ENCODE measurements around the gene CLIC5. TPM values are rescaled to one million over a fixed set of nuclear protein-coding genes. Genes with fewer than 3 reads are reported as not detected.

Gene CLIC5
- polyA plus RNA-seq, 1 donor from 2014 or later: 0.22 TPM

DNA sequence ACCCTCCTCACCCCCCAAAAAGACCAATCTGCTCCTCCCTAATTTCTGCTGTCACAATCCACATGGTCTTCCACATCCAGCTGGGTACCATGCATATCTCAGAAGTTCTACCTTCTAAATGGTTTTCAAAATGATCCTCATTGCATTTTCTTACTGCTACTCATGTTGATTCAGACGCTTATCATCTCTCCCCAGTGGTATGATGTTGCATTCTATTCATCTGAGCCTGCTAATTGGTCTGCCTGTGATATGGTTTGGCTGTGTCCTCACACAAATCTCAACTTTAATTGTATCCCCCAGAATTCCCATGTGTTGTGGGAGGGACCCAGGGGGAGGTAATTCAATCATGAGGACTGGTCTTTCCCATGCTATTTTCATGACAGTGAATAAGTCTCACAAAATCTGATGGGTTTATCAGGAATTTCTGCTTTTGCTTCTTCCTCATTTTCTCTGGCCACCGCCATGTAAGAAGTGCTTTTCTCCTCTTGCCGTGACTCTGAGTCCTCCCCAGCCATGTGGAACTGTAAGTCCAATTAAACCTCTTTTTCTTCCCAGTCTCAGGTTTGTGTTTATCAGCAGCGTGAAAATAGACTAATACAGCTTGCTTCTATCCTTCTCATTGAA lies 41.4 kb upstream of the CLIC5 start:
- Histone ChIP-seq H3F3A (ENCODE audit: insufficient read depth, low read length, poor library complexity, severe bottlenecking) (no peaks in the 10 kb centered on the region), H3K4me3 (ENCODE audit: low read length) (no peak overlapping the region), H3K36me3 (ENCODE audit: insufficient read depth, low read length) (no peaks in the 10 kb centered on the region), H3K27me3 (ENCODE audit: insufficient read depth, low read depth, low read length) (no peaks in the 10 kb centered on the region), H4K20me1 (ENCODE audit: insufficient read depth) (no peaks in the 10 kb centered on the region), H2AFZ (ENCODE audit: low read depth, low read length) (no peak overlapping the region), H3K4me2 (ENCODE audit: low read length) (no peak overlapping the region), H3K27ac (ENCODE audit: low read length) (no peak overlapping the region), H3K9ac (ENCODE audit: low read length) (no peak overlapping the region), H3K9me3 (ENCODE audit: low read length) (peaks cover 3% of the 10 kb centered on the region), H3K9me2 (ENCODE audit: insufficient read depth, low read length) (no peaks in the 10 kb centered on the region), H3K79me2 (replicated peaks; ENCODE audit: insufficient read depth, low read length) (no peaks in the 10 kb centered on the region)
- no peak for TF ChIP-seq SMC3 (conservative IDR thresholded peaks at IDR 0.05; ENCODE audit: poor library complexity)
- TF ChIP-seq POLR2AphosphoS5 (IDR thresholded peaks at IDR 0.05): no peak
- TF ChIP-seq RAD21 (conservative IDR thresholded peaks at IDR 0.05): no peak

GRCh38 chr6:46054516-46054915 lies 38.9 kb upstream of the CLIC5 start:
- H3K36me3 ChIP-seq (ENCODE audit: insufficient read depth, low read length): no peaks in the 10 kb centered on the region
- no peak overlapping the region for H2AFZ ChIP-seq (ENCODE audit: low read depth, low read length)
- no peak overlapping the region for H3K4me3 ChIP-seq (ENCODE audit: low read length)
- no peak overlapping the region for H3K9ac ChIP-seq (ENCODE audit: low read length)
- H3K27me3 ChIP-seq (ENCODE audit: insufficient read depth, low read depth, low read length): no peaks in the 10 kb centered on the region
- H4K20me1 ChIP-seq (ENCODE audit: insufficient read depth): no peaks in the 10 kb centered on the region
- peaks cover 3% of the 10 kb centered on the region for H3K9me3 ChIP-seq (ENCODE audit: low read length)
- H3K4me2 ChIP-seq (ENCODE audit: low read length): no peak overlapping the region
- no peaks in the 10 kb centered on the region for H3K79me2 ChIP-seq (replicated peaks; ENCODE audit: insufficient read depth, low read length)
- H3F3A ChIP-seq (ENCODE audit: insufficient read depth, low read length, poor library complexity, severe bottlenecking): no peaks in the 10 kb centered on the region
- H3K27ac ChIP-seq (ENCODE audit: low read length): no peak overlapping the region
- no peaks in the 10 kb centered on the region for H3K9me2 ChIP-seq (ENCODE audit: insufficient read depth, low read length)
- TF ChIP-seq EP300 (conservative IDR thresholded peaks at IDR 0.05; ENCODE audit: poor library complexity, severe bottlenecking) (no peak), POLR2AphosphoS5 (IDR thresholded peaks at IDR 0.05) (no peak), TAF1 (IDR thresholded peaks at IDR 0.05; ENCODE audit: low read depth) (no peak), SMC3 (conservative IDR thresholded peaks at IDR 0.05; ENCODE audit: poor library complexity) (no peak), EZH2 (IDR thresholded peaks at IDR 0.05; ENCODE audit: borderline replicate concordance, insufficient read depth, low read length, poor library complexity, severe bottlenecking) (no peak), CTCF (IDR thresholded peaks at IDR 0.05; ENCODE audit: poor library complexity, severe bottlenecking) (no peak), MXI1 (conservative IDR thresholded peaks at IDR 0.05; ENCODE audit: poor library complexity, severe bottlenecking) (no peak), RAD21 (conservative IDR thresholded peaks at IDR 0.05) (no peak)
- TF ChIP-seq, protein P1, sequence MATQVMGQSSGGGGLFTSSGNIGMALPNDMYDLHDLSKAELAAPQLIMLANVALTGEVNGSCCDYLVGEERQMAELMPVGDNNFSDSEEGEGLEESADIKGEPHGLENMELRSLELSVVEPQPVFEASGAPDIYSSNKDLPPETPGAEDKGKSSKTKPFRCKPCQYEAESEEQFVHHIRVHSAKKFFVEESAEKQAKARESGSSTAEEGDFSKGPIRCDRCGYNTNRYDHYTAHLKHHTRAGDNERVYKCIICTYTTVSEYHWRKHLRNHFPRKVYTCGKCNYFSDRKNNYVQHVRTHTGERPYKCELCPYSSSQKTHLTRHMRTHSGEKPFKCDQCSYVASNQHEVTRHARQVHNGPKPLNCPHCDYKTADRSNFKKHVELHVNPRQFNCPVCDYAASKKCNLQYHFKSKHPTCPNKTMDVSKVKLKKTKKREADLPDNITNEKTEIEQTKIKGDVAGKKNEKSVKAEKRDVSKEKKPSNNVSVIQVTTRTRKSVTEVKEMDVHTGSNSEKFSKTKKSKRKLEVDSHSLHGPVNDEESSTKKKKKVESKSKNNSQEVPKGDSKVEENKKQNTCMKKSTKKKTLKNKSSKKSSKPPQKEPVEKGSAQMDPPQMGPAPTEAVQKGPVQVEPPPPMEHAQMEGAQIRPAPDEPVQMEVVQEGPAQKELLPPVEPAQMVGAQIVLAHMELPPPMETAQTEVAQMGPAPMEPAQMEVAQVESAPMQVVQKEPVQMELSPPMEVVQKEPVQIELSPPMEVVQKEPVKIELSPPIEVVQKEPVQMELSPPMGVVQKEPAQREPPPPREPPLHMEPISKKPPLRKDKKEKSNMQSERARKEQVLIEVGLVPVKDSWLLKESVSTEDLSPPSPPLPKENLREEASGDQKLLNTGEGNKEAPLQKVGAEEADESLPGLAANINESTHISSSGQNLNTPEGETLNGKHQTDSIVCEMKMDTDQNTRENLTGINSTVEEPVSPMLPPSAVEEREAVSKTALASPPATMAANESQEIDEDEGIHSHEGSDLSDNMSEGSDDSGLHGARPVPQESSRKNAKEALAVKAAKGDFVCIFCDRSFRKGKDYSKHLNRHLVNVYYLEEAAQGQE (IDR thresholded peaks at IDR 0.05; ENCODE audit: borderline replicate concordance): no peak
